GM12878 (cell line): ENCODE measurements around the gene CACNA2D4. TPM values are rescaled to one million over a fixed set of nuclear protein-coding genes. Genes with fewer than 3 reads are reported as not detected.

ENCODE experiments used
- BCLAF1 ChIP-seq: fragments of 450-650 bp; IDR thresholded peaks from 2 replicates; pipeline ENCODE4 v1.6.1; 2017; ENCODE audit warnings: antibody characterized with exemption, mild to moderate bottlenecking, moderate library complexity
- CBX3 ChIP-seq: fragments of 200-600 bp; sonication (generic); IDR thresholded peaks from 2 replicates; pipeline ENCODE4 v1.6.1; 2016; ENCODE audit warnings: low read depth, borderline replicate concordance
- CEBPB ChIP-seq, 2 experiments: fragments of 150-350 bp in 1 of 2; IDR thresholded peaks; 2 replicates each; pipeline ENCODE4 v1.6.1; 2012 to 2014; ENCODE audit warnings: low read depth in 2 of 2, low read length in 2 of 2, borderline replicate concordance in 1 of 2, inconsistent platforms in 1 of 2
- EGR1 ChIP-seq, 2 experiments: IDR thresholded peaks; 1 replicate in 1 of 2; 2 replicates in 1 of 2; pipeline ENCODE4 v1.6.1; 2011 to 2012; ENCODE audit warnings: low read depth in 2 of 2, low read length in 2 of 2, borderline replicate concordance in 1 of 2, mild to moderate bottlenecking in 1 of 2, moderate library complexity in 1 of 2
- IKZF2 ChIP-seq, 2 experiments: fragments of 450-650 bp; IDR thresholded peaks; 2 replicates each; pipeline ENCODE4 v1.6.1; 2017; ENCODE audit warnings: mild to moderate bottlenecking in 2 of 2, moderate library complexity in 2 of 2
- MXI1 ChIP-seq: fragments of 150-350 bp; IDR thresholded peaks from 2 replicates; pipeline ENCODE4 v1.6.1; 2011; ENCODE audit warnings: low read depth, mild to moderate bottlenecking, inconsistent platforms, low read length, improper control_type of control experiment
- RAD51 ChIP-seq: fragments of 450-650 bp; IDR thresholded peaks from 2 replicates; pipeline ENCODE4 v1.6.1; 2016; ENCODE audit warnings: moderate library complexity, mild to moderate bottlenecking, inconsistent platforms
- RUNX3 ChIP-seq: IDR thresholded peaks from 2 replicates; pipeline ENCODE4 v1.6.1; 2012; ENCODE audit warnings: low read length, inconsistent platforms
- SUZ12 ChIP-seq: fragments of 200-600 bp; sonication (generic); IDR thresholded peaks from one replicate; pipeline ENCODE4 v1.6.1; 2018; ENCODE audit warnings: antibody characterized with exemption, mild to moderate bottlenecking; ENCODE audit not compliant: unreplicated experiment
- ZNF207 ChIP-seq: fragments of 450-650 bp; IDR thresholded peaks from 2 replicates; pipeline ENCODE4 v1.6.1; 2014; ENCODE audit warnings: antibody characterized with exemption, mild to moderate bottlenecking, borderline replicate concordance
- polyA plus RNA-seq, 11 experiments: library from polyadenylated mRNA; depleted of rRNA in 4 of 11; unstranded in 6 of 11; stranded (reverse) in 5 of 11; fragments of >200 nt; fragmentation: Nextera tagmentation in 4 of 11; fragmentation: Illumina TruSeq in 1 of 11; extraction: Ambion mirVana in 4 of 11; extraction: Trizol in 1 of 11; gene quantifications; 1 replicate in 1 of 11; 2 replicates in 10 of 11; pipeline versions ENCODE4 v1.2.1 to v1.2.3, GENCODE V29; 2011 to 2016; ENCODE audit warnings: inconsistent platforms in 2 of 11, missing spikeins in 2 of 11, low read depth in 1 of 11
- total RNA-seq, 4 experiments: library from RNA; depleted of rRNA in 3 of 4; stranded (reverse); fragments of >200 nt in 3 of 4; fragmentation: Illumina TruSeq in 1 of 4; extraction: Trizol in 1 of 4; gene quantifications; 2 replicates each; pipeline versions ENCODE4 v1.2.1 to v1.2.3, GENCODE V29; 2013 to 2021
- TF ChIP-seq, protein P1 (sequence below): IDR thresholded peaks from 2 replicates; pipeline ENCODE4 v1.6.1; 2012; ENCODE audit warnings: low read depth, low read length, improper control_type of control experiment
- TF ChIP-seq, protein P2 (sequence below): fragments of 450-650 bp; IDR thresholded peaks from 2 replicates; pipeline ENCODE4 v1.6.1; 2018; ENCODE audit warnings: mild to moderate bottlenecking, low read depth, moderate library complexity; ENCODE audit not compliant: partially characterized antibody
- TF ChIP-seq, protein P3 (sequence below): IDR thresholded peaks from 2 replicates; pipeline ENCODE4 v1.6.1; 2012; ENCODE audit warnings: improper control_type of control experiment, low read depth, low read length; ENCODE audit not compliant: insufficient replicate concordance

CACNA2D4 gene
- total and polyA plus RNA-seq, 10 of the 15 experiments (the other 5 are each of a cell fraction or from before 2014, with no cell fraction given), result 0.03 to 1.0 (median 0.65) TPM

DNA sequence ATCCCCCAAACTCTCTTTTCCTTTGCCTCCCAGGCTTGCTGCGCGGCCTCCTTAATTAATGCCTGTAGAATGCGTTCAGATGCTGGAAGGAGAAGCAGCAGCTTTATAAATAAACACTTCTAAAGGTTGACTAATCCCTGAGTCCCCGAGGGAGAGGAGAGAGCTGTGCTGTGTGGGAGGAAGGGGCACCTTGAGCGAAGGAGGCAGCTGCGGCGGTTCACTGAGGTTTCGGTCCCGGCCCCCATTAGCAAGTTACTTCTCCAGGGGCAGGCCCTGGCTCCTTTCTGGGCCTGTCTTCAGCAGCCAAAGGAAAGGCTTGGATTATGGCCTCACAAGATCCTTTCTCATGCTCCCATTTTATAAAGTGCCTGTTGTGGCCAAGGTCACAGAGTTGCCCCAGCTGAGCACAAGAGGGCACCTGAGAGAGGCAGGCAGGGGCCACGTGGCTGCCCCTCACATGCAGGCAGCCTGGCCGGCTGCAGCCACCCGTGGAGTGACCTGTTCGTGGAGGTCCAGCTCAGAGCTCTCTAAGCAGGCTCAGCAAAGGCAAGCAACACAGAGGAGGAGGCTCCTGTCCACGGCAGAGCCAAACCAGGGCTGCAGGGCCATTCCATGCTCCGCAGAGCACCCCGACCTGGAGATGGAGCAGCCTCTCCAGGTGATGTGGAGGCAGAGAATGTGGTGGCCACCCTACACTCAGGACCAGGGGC is 15.0 kb upstream of the CACNA2D4 start (continued):
- TF ChIP-seq BCLAF1 (no peak), SUZ12 (no peak), CEBPB (IDR thresholded peaks at IDR 0.05; ENCODE audit: borderline replicate concordance in 1 of 2, low read depth in 2 of 2, low read length in 2 of 2) (no peak), RUNX3 (peak; percentile 62), CBX3 (no peak), MXI1 (no peak), ZNF207 (no peak), EGR1 (IDR thresholded peaks at IDR 0.05; ENCODE audit: borderline replicate concordance in 1 of 2, low read depth in 2 of 2, low read length in 2 of 2) (peak in 1 of 2 experiments; percentile 60; a peak in 2 of 3 replicates), IKZF2 (IDR thresholded peaks at IDR 0.05) (peak; percentile 53 to 68; a peak in 2 of 4 replicates), RAD51 (no peak)
- TF ChIP-seq, protein P1, sequence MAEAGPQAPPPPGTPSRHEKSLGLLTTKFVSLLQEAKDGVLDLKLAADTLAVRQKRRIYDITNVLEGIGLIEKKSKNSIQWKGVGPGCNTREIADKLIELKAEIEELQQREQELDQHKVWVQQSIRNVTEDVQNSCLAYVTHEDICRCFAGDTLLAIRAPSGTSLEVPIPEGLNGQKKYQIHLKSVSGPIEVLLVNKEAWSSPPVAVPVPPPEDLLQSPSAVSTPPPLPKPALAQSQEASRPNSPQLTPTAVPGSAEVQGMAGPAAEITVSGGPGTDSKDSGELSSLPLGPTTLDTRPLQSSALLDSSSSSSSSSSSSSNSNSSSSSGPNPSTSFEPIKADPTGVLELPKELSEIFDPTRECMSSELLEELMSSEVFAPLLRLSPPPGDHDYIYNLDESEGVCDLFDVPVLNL, result no peak
- TF ChIP-seq, protein P2, sequence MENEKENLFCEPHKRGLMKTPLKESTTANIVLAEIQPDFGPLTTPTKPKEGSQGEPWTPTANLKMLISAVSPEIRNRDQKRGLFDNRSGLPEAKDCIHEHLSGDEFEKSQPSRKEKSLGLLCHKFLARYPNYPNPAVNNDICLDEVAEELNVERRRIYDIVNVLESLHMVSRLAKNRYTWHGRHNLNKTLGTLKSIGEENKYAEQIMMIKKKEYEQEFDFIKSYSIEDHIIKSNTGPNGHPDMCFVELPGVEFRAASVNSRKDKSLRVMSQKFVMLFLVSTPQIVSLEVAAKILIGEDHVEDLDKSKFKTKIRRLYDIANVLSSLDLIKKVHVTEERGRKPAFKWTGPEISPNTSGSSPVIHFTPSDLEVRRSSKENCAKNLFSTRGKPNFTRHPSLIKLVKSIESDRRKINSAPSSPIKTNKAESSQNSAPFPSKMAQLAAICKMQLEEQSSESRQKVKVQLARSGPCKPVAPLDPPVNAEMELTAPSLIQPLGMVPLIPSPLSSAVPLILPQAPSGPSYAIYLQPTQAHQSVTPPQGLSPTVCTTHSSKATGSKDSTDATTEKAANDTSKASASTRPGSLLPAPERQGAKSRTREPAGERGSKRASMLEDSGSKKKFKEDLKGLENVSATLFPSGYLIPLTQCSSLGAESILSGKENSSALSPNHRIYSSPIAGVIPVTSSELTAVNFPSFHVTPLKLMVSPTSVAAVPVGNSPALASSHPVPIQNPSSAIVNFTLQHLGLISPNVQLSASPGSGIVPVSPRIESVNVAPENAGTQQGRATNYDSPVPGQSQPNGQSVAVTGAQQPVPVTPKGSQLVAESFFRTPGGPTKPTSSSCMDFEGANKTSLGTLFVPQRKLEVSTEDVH, result no peak
- TF ChIP-seq, protein P3, sequence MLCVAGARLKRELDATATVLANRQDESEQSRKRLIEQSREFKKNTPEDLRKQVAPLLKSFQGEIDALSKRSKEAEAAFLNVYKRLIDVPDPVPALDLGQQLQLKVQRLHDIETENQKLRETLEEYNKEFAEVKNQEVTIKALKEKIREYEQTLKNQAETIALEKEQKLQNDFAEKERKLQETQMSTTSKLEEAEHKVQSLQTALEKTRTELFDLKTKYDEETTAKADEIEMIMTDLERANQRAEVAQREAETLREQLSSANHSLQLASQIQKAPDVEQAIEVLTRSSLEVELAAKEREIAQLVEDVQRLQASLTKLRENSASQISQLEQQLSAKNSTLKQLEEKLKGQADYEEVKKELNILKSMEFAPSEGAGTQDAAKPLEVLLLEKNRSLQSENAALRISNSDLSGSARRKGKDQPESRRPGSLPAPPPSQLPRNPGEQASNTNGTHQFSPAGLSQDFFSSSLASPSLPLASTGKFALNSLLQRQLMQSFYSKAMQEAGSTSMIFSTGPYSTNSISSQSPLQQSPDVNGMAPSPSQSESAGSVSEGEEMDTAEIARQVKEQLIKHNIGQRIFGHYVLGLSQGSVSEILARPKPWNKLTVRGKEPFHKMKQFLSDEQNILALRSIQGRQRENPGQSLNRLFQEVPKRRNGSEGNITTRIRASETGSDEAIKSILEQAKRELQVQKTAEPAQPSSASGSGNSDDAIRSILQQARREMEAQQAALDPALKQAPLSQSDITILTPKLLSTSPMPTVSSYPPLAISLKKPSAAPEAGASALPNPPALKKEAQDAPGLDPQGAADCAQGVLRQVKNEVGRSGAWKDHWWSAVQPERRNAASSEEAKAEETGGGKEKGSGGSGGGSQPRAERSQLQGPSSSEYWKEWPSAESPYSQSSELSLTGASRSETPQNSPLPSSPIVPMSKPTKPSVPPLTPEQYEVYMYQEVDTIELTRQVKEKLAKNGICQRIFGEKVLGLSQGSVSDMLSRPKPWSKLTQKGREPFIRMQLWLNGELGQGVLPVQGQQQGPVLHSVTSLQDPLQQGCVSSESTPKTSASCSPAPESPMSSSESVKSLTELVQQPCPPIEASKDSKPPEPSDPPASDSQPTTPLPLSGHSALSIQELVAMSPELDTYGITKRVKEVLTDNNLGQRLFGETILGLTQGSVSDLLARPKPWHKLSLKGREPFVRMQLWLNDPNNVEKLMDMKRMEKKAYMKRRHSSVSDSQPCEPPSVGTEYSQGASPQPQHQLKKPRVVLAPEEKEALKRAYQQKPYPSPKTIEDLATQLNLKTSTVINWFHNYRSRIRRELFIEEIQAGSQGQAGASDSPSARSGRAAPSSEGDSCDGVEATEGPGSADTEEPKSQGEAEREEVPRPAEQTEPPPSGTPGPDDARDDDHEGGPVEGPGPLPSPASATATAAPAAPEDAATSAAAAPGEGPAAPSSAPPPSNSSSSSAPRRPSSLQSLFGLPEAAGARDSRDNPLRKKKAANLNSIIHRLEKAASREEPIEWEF, result no peak
